DMS53 (cell line): ENCODE results near the gene CNR2.
"Not testable (repeated sequence)": the region's sequence is repeated elsewhere in the genome, so short reads cannot be mapped to it uniquely, and the experiment has no call there.

ENCODE experiments used
- DNase-seq: peaks from one replicate; lab custom pipeline; 2025; lab: John Stamatoyannopoulos, UW

The CNR2 gene

GRCh38 chr1:23836037-23836436 lies 77.1 kb downstream of the CNR2 start:
- DNase-seq = no peak

- DNase-seq = not testable (repeated sequence)
Measured at GRCh38 chr1:23834156-23834555, 79.0 kb downstream of the CNR2 start.

GRCh38 chr1:23827717-23828116 lies 85.4 kb downstream of the CNR2 start:
- no peak for DNase-seq

- not testable (repeated sequence) for DNase-seq
Measured at GRCh38 chr1:23826590-23826989, 86.6 kb downstream of the CNR2 start.

- peak; percentile 34 for DNase-seq
Measured at GRCh38 chr1:23825762-23826522, 87.2 kb downstream of the CNR2 start.

- DNase-seq = peak; percentile 94
Measured at GRCh38 chr1:23825076-23825761, 87.9 kb downstream of the CNR2 start, which contains the start of gene HMGCL. TSS of gene HMGCL (minus strand) at chr1:23825429. CDS start at chr1:23825415, 14 bp downstream.

- DNase-seq = no peak
Measured at GRCh38 chr1:23824711-23825075, 88.5 kb downstream of the CNR2 start.

GRCh38 chr1:23823767-23824166 lies 89.4 kb downstream of the CNR2 start:
- no peak for DNase-seq
